ENCODE measurements around the gene HSD17B8. TPM values are rescaled to one million over a fixed set of nuclear protein-coding genes. Genes with fewer than 3 reads are reported as not detected.

The HSD17B8 gene
- total RNA-seq, 6 donors from 2014 or later, result 8.2 to 39.3 (median 28.7) TPM

GRCh38 chr6:33171016-33171879 lies 33.2 kb upstream of the HSD17B8 start:
- H3K4me1 ChIP-seq, result no peaks in the 10 kb centered on the region
- no peaks in the 10 kb centered on the region for H3K27me3 ChIP-seq
- no peak for TF ChIP-seq POLR2AphosphoS5 (IDR thresholded peaks at IDR 0.05)
- no peak for TF ChIP-seq CTCF (IDR thresholded peaks at IDR 0.05)
- no peak for TF ChIP-seq EP300 (IDR thresholded peaks at IDR 0.05)
- no peaks in the 10 kb centered on the region for H3K9me3 ChIP-seq
- DNase-seq (no peak), ATAC-seq (ENCODE audit: low FRiP score in 2 of 2) (no peak)
- WGBS, 2 donors, result 77 to 87% methylated on average over 8 to 11 of the region's 11 CpGs
- H3K4me3 ChIP-seq, result no peak overlapping the region
- no peak overlapping the region for H3K27ac ChIP-seq
- no peaks in the 10 kb centered on the region for H3K36me3 ChIP-seq

- TF ChIP-seq POLR2A (IDR thresholded peaks at IDR 0.05) (no peak), EP300 (IDR thresholded peaks at IDR 0.05) (no peak), CTCF (IDR thresholded peaks at IDR 0.05) (no peak), POLR2AphosphoS5 (IDR thresholded peaks at IDR 0.05) (no peak)
- DNase-seq (no peak), ATAC-seq (ENCODE audit: low FRiP score in 2 of 2) (no peak)
- no peaks in the 10 kb centered on the region for H3K27me3 ChIP-seq
- no peak overlapping the region for H3K4me3 ChIP-seq
- WGBS, 2 donors, result 74 to 76% methylated on average over 8 of the region's 8 CpGs
- no peaks in the 10 kb centered on the region for H3K36me3 ChIP-seq
- H3K9me3 ChIP-seq, result no peaks in the 10 kb centered on the region
- no peak overlapping the region for H3K27ac ChIP-seq
- H3K4me1 ChIP-seq, result no peaks in the 10 kb centered on the region
These were observed 32.4 kb upstream of the HSD17B8 start for GRCh38 chr6:33171880-33172687.

GRCh38 chr6:33172688-33173534 lies 31.5 kb upstream of the HSD17B8 start:
- 68 to 70% methylated on average over 13 to 15 of the region's 16 CpGs for WGBS, 2 donors
- Histone ChIP-seq H3K27ac (no peak overlapping the region), H3K27me3 (no peaks in the 10 kb centered on the region), H3K4me3 (no peak overlapping the region), H3K36me3 (no peaks in the 10 kb centered on the region), H3K4me1 (no peaks in the 10 kb centered on the region), H3K9me3 (no peaks in the 10 kb centered on the region)
- DNase-seq (no peak), ATAC-seq (ENCODE audit: low FRiP score in 2 of 2) (no peak)
- TF ChIP-seq CTCF (IDR thresholded peaks at IDR 0.05), result peak in 5 of 6 experiments; percentile 33 to 51 (median 45)
- no peak for TF ChIP-seq EP300 (IDR thresholded peaks at IDR 0.05)

- Histone ChIP-seq H3K36me3 (no peaks in the 10 kb centered on the region), H3K27ac (no peak overlapping the region), H3K9me3 (no peaks in the 10 kb centered on the region), H3K4me1 (no peaks in the 10 kb centered on the region), H3K4me3 (no peak overlapping the region), H3K27me3 (no peaks in the 10 kb centered on the region)
- ATAC-seq (ENCODE audit: low FRiP score in 2 of 2), result no peak
- 69 to 72% methylated on average over 9 to 11 of the region's 11 CpGs for WGBS, 2 donors
- DNase-seq, result no peak
- TF ChIP-seq POLR2AphosphoS5 (IDR thresholded peaks at IDR 0.05), result no peak
- TF ChIP-seq POLR2A (IDR thresholded peaks at IDR 0.05), result no peak
- TF ChIP-seq EP300 (IDR thresholded peaks at IDR 0.05), result no peak
- no peak for TF ChIP-seq CTCF (IDR thresholded peaks at IDR 0.05)
These were observed 30.8 kb upstream of the HSD17B8 start for GRCh38 chr6:33173535-33174180.
